ENCODE results near the gene KCNMA1. TPM values are rescaled to one million over a fixed set of nuclear protein-coding genes. Genes with fewer than 3 reads are reported as not detected.

KCNMA1 gene
- total and polyA plus RNA-seq, 10 of the 15 experiments (the other 5 are each of a cell fraction or from before 2014, with no cell fraction given), result 8.5 to 77.0 (median 21.3) TPM

DNA sequence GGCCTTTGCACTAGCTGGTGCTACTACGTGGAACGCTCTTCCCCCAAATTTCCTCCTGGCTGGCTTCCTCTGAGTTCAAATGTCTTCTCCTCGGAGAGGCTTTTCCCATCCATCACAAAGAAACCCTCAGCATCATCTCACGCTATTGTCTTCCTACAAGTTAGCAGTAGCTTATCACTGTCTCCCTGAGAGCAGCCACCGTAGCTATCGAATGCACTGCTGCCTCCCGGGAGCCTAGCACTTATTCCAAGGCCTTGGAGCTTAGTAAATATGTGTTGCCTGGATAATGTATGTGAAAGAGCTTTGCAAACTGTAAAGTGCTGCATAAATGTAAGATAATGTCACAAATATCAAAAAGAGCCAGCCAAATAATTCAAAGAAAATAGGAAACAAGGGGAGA, 124.4 kb downstream of the KCNMA1 start:
- H3K27ac ChIP-seq (ENCODE audit: control insufficient read depth, insufficient read depth), result no peak overlapping the region
- H3K4me2 ChIP-seq (ENCODE audit: control insufficient read depth, insufficient read depth), result no peak overlapping the region
- no peaks in the 10 kb centered on the region for H3K4me1 ChIP-seq (ENCODE audit: control insufficient read depth, insufficient read depth, low read length)
- SMC1A ChIA-PET (ENCODE audit: uncharacterized antibody, unreplicated experiment), result interaction anchor here (1.0 to 2.3 kb wide), 6 partner anchors 8 to 21 kb away, joined by 3 to 8 read pairs (median 5); no protein-coding TSS in a partner anchor
- no peak overlapping the region for H3K9ac ChIP-seq (ENCODE audit: control insufficient read depth, insufficient read depth, low read length)
- TF ChIP-seq POU2F2 (IDR thresholded peaks at IDR 0.05; ENCODE audit: borderline replicate concordance, low read depth, low read length) (no peak), IKZF2 (IDR thresholded peaks at IDR 0.05) (no peak), CBFB (IDR thresholded peaks at IDR 0.05; ENCODE audit: low read depth) (no peak), HDGF (IDR thresholded peaks at IDR 0.05) (no peak), SREBF2 (IDR thresholded peaks at IDR 0.05; ENCODE audit: low read length) (no peak), TARDBP (IDR thresholded peaks at IDR 0.05; ENCODE audit: borderline replicate concordance) (no peak), NR2C2 (IDR thresholded peaks at IDR 0.05; ENCODE audit: borderline replicate concordance, control insufficient read depth, insufficient read length, low read depth) (no peak), RB1 (IDR thresholded peaks at IDR 0.05; ENCODE audit: borderline replicate concordance) (no peak), NR2C1 (IDR thresholded peaks at IDR 0.05) (no peak), MTA2 (IDR thresholded peaks at IDR 0.05; ENCODE audit: low read depth) (no peak), TBL1XR1 (IDR thresholded peaks at IDR 0.05; ENCODE audit: low read depth, low read length) (no peak), RCOR1 (conservative IDR thresholded peaks at IDR 0.05; ENCODE audit: low read depth, low read length) (no peak), SIN3A (IDR thresholded peaks at IDR 0.05; ENCODE audit: low read depth, low read length) (no peak), TCF12 (IDR thresholded peaks at IDR 0.05; ENCODE audit: low read depth, low read length) (no peak), NFXL1 (IDR thresholded peaks at IDR 0.05; ENCODE audit: borderline replicate concordance) (no peak), JUNB (IDR thresholded peaks at IDR 0.05) (no peak), BHLHE40 (IDR thresholded peaks at IDR 0.05; ENCODE audit: borderline replicate concordance in 1 of 2, low read depth in 2 of 2, low read length in 1 of 2) (no peak)
- TF ChIP-seq, protein P1, sequence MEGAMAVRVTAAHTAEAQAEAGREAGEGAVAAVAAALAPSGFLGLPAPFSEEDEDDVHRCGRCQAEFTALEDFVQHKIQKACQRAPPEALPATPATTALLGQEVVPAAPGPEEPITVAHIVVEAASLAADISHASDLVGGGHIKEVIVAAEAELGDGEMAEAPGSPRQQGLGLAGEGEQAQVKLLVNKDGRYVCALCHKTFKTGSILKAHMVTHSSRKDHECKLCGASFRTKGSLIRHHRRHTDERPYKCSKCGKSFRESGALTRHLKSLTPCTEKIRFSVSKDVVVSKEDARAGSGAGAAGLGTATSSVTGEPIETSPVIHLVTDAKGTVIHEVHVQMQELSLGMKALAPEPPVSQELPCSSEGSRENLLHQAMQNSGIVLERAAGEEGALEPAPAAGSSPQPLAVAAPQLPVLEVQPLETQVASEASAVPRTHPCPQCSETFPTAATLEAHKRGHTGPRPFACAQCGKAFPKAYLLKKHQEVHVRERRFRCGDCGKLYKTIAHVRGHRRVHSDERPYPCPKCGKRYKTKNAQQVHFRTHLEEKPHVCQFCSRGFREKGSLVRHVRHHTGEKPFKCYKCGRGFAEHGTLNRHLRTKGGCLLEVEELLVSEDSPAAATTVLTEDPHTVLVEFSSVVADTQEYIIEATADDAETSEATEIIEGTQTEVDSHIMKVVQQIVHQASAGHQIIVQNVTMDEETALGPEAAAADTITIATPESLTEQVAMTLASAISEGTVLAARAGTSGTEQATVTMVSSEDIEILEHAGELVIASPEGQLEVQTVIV (IDR thresholded peaks at IDR 0.05; ENCODE audit: borderline replicate concordance, partially characterized antibody), result no peak
- TF ChIP-seq, protein P2, sequence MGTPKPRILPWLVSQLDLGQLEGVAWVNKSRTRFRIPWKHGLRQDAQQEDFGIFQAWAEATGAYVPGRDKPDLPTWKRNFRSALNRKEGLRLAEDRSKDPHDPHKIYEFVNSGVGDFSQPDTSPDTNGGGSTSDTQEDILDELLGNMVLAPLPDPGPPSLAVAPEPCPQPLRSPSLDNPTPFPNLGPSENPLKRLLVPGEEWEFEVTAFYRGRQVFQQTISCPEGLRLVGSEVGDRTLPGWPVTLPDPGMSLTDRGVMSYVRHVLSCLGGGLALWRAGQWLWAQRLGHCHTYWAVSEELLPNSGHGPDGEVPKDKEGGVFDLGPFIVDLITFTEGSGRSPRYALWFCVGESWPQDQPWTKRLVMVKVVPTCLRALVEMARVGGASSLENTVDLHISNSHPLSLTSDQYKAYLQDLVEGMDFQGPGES (IDR thresholded peaks at IDR 0.05), result no peak
- H3K27me3 ChIP-seq (replicated peaks in 1 of 2; ENCODE audit: control insufficient read depth in 2 of 2, insufficient read depth in 2 of 2, low read length in 1 of 2), result no peaks in the 10 kb centered on the region
- DNase-seq (ENCODE audit: low read depth, low spot score) (no peak), FAIRE-seq (no peak), ATAC-seq (no peak)
- no peak overlapping the region for H3K4me3 ChIP-seq
- no peaks in the 10 kb centered on the region for H3K36me3 ChIP-seq (ENCODE audit: control insufficient read depth in 2 of 2, insufficient read depth in 2 of 2, low read length in 1 of 2)
- POLR2A ChIA-PET, result interaction anchor here (0.7 to 1.3 kb wide), 3 partner anchors 8 to 17 kb away, joined by 3 to 4 read pairs (median 3); no protein-coding TSS in a partner anchor
- H3K79me2 ChIP-seq (ENCODE audit: control insufficient read depth, insufficient read depth, low read length), result no peaks in the 10 kb centered on the region
- RAD21 ChIA-PET (ENCODE audit: unreplicated experiment), result interaction anchor here (0.9 to 2.5 kb wide), 6 partner anchors 9 to 127 kb away, joined by 4 to 9 read pairs (median 4); no protein-coding TSS in a partner anchor
- no peak overlapping the region for H2AFZ ChIP-seq (ENCODE audit: control insufficient read depth, low read depth, low read length)
- no TSS peak for BruUV-seq (replicated peaks)
- intact Hi-C loops (cut with micrococcal nuclease; ENCODE audit: unreplicated experiment) (no loop called here), in situ Hi-C loops (cut with MboI) (no loop called here)
- no peaks in the 10 kb centered on the region for H4K20me1 ChIP-seq (ENCODE audit: control insufficient read depth, insufficient read depth)
- no peaks in the 10 kb centered on the region for H3K9me3 ChIP-seq (replicated peaks; ENCODE audit: control insufficient read depth, insufficient read depth, low read length)
- 55% methylated on average over 7 of the region's 7 CpGs for WGBS (ENCODE audit: insufficient coverage, insufficient replicate concordance, low lambda C conversion rate, missing lambda C conversion rate)
- CTCF ChIA-PET, result interaction anchor here (0.7 to 2.8 kb wide), 4 partner anchors 10 to 128 kb away, joined by 3 to 10 read pairs (median 6); no protein-coding TSS in a partner anchor
